ENCODE results near the gene XPR1.

The XPR1 gene

GRCh38 chr1:180919183-180919700 lies 287.4 kb downstream of the XPR1 start:
- H3K27me3 ChIP-seq (ENCODE audit: control insufficient read depth, low read length), result peaks cover 8% of the 10 kb centered on the region; the same call in 1 of the 2 replicates
- peaks cover 5% of the 10 kb centered on the region; the same call in 1 of the 2 replicates for H3K4me1 ChIP-seq (ENCODE audit: control insufficient read depth, low read length)
- H3K27ac ChIP-seq (ENCODE audit: low read depth, low read length), result no peak overlapping the region
- no peaks in the 10 kb centered on the region for H3K79me2 ChIP-seq (ENCODE audit: control insufficient read depth, low read length)
- H3K9me3 ChIP-seq (ENCODE audit: control insufficient read depth, insufficient read depth, low read length), result no peaks in the 10 kb centered on the region
- H3F3A ChIP-seq (ENCODE audit: control insufficient read depth, insufficient read depth), result no peaks in the 10 kb centered on the region
- H3K9me2 ChIP-seq (replicated peaks; ENCODE audit: control insufficient read depth, low read length), result no peaks in the 10 kb centered on the region
- no peaks in the 10 kb centered on the region for H3K36me3 ChIP-seq (ENCODE audit: control insufficient read depth, low read length)
- TF ChIP-seq CTCF (IDR thresholded peaks at IDR 0.05; ENCODE audit: low read depth, low read length, poor library complexity, severe bottlenecking) (no peak), EZH2phosphoT487 (IDR thresholded peaks at IDR 0.05; ENCODE audit: borderline replicate concordance, low read length) (no peak)
- no peaks in the 10 kb centered on the region for H4K20me1 ChIP-seq (ENCODE audit: control insufficient read depth, insufficient read depth, low read depth, low read length)
- H3K4me3 ChIP-seq (ENCODE audit: low read length), result no peak overlapping the region
- no peak overlapping the region for H3K4me2 ChIP-seq (ENCODE audit: low read length)

- H3K9me2 ChIP-seq (replicated peaks; ENCODE audit: control insufficient read depth, low read length), result no peaks in the 10 kb centered on the region
- peaks cover 6% of the 10 kb centered on the region; the same call in 1 of the 2 replicates for H3K27me3 ChIP-seq (ENCODE audit: control insufficient read depth, low read length)
- H3K4me3 ChIP-seq (ENCODE audit: low read length), result no peak overlapping the region
- no peaks in the 10 kb centered on the region for H3K9me3 ChIP-seq (ENCODE audit: control insufficient read depth, insufficient read depth, low read length)
- no peaks in the 10 kb centered on the region for H4K20me1 ChIP-seq (ENCODE audit: control insufficient read depth, insufficient read depth, low read depth, low read length)
- no peak overlapping the region for H3K27ac ChIP-seq (ENCODE audit: low read depth, low read length)
- no peaks in the 10 kb centered on the region for H3K79me2 ChIP-seq (ENCODE audit: control insufficient read depth, low read length)
- H3K4me2 ChIP-seq (ENCODE audit: low read length), result no peak overlapping the region
- no peak for TF ChIP-seq EZH2phosphoT487 (IDR thresholded peaks at IDR 0.05; ENCODE audit: borderline replicate concordance, low read length)
- TF ChIP-seq CTCF (IDR thresholded peaks at IDR 0.05; ENCODE audit: low read depth, low read length, poor library complexity, severe bottlenecking), result no peak
- no peaks in the 10 kb centered on the region for H3F3A ChIP-seq (ENCODE audit: control insufficient read depth, insufficient read depth)
- H3K4me1 ChIP-seq (ENCODE audit: control insufficient read depth, low read length), result peaks cover 5% of the 10 kb centered on the region; the same call in 1 of the 2 replicates
- H3K36me3 ChIP-seq (ENCODE audit: control insufficient read depth, low read length), result no peaks in the 10 kb centered on the region
Measured at GRCh38 chr1:180920193-180920592, 288.4 kb downstream of the XPR1 start.

- TF ChIP-seq CTCF (IDR thresholded peaks at IDR 0.05; ENCODE audit: low read depth, low read length, poor library complexity, severe bottlenecking), result peak; percentile 54
- no peak for TF ChIP-seq EZH2phosphoT487 (IDR thresholded peaks at IDR 0.05; ENCODE audit: borderline replicate concordance, low read length)
- Histone ChIP-seq H3K9me3 (ENCODE audit: control insufficient read depth, insufficient read depth, low read length) (no peaks in the 10 kb centered on the region), H3K4me2 (ENCODE audit: low read length) (no peak overlapping the region), H3K27ac (ENCODE audit: low read depth, low read length) (no peak overlapping the region), H3K79me2 (ENCODE audit: control insufficient read depth, low read length) (no peaks in the 10 kb centered on the region), H3K27me3 (ENCODE audit: control insufficient read depth, low read length) (peaks cover 6% of the 10 kb centered on the region; the same call in 1 of the 2 replicates), H3K36me3 (ENCODE audit: control insufficient read depth, low read length) (no peaks in the 10 kb centered on the region), H3K9me2 (replicated peaks; ENCODE audit: control insufficient read depth, low read length) (no peaks in the 10 kb centered on the region), H3K4me3 (ENCODE audit: low read length) (no peak overlapping the region), H4K20me1 (ENCODE audit: control insufficient read depth, insufficient read depth, low read depth, low read length) (no peaks in the 10 kb centered on the region), H3F3A (ENCODE audit: control insufficient read depth, insufficient read depth) (no peaks in the 10 kb centered on the region), H3K4me1 (ENCODE audit: control insufficient read depth, low read length) (peaks cover 5% of the 10 kb centered on the region; the same call in 1 of the 2 replicates)
Measured at GRCh38 chr1:180920702-180921101, 288.9 kb downstream of the XPR1 start.

All from DOHH2 (cell line).